HG03064 (cell line): ENCODE data around the gene PMS2.
"Not testable (repeated sequence)": the region's sequence is repeated elsewhere in the genome, so short reads cannot be mapped to it uniquely, and the experiment has no call there.

Experiments
- ATAC-seq: cut with Tn5 transposase; IDR thresholded peaks from one replicate; pipeline ENCODE4 v1.9.1; 2021; ENCODE audit warnings: low read depth; ENCODE audit not compliant: unreplicated experiment

The PMS2 gene

GRCh38 chr7:6015917-6016652 lies 7.2 kb upstream of the PMS2 start:
- no peak for ATAC-seq

GRCh38 chr7:6012355-6013104 lies 3.7 kb upstream of the PMS2 start:
- no peak for ATAC-seq

GRCh38 chr7:6011541-6011940 lies 2.7 kb upstream of the PMS2 start:
- ATAC-seq = no peak

- ATAC-seq = not testable (repeated sequence)
These were observed 1.5 kb upstream of the PMS2 start for GRCh38 chr7:6010370-6010769.

- not testable (repeated sequence) for ATAC-seq
These were observed 836 bp downstream of the PMS2 start for GRCh38 chr7:6007835-6008590.

GRCh38 chr7:6007386-6007785 lies 1.5 kb downstream of the PMS2 start:
- no peak for ATAC-seq

GRCh38 chr7:5997210-5997808 lies 11.5 kb downstream of the PMS2 start:
- no peak for ATAC-seq

GRCh38 chr7:5987061-5987460 lies 21.8 kb downstream of the PMS2 start:
- ATAC-seq = not testable (repeated sequence)

- not testable (repeated sequence) for ATAC-seq
These were observed 29.1 kb downstream of the PMS2 start for GRCh38 chr7:5979680-5980314.

- not testable (repeated sequence) for ATAC-seq
These were observed 35.3 kb downstream of the PMS2 start for GRCh38 chr7:5973580-5973979.

GRCh38 chr7:5970347-5970911 lies 38.4 kb downstream of the PMS2 start, which contains the start of gene RSPH10B:
RSPH10B (minus strand) TSS chr7:5970689; CDS start chr7:5967116, 3,573 bp downstream.
- ATAC-seq = not testable (repeated sequence)

GRCh38 chr7:5963810-5964209 lies 45.0 kb downstream of the PMS2 start:
- not testable (repeated sequence) for ATAC-seq

- ATAC-seq = not testable (repeated sequence)
These were observed 45.6 kb downstream of the PMS2 start for GRCh38 chr7:5963205-5963604.

- ATAC-seq = not testable (repeated sequence)
These were observed 73.9 kb downstream of the PMS2 start for GRCh38 chr7:5934945-5935450.

- not testable (repeated sequence) for ATAC-seq
These were observed 76.8 kb downstream of the PMS2 start for GRCh38 chr7:5931905-5932644.

GRCh38 chr7:5931250-5931649 lies 77.6 kb downstream of the PMS2 start:
- ATAC-seq = not testable (repeated sequence)

- not testable (repeated sequence) for ATAC-seq
These were observed 78.6 kb downstream of the PMS2 start for GRCh38 chr7:5930290-5930689.

- ATAC-seq = not testable (repeated sequence)
These were observed 82.5 kb downstream of the PMS2 start for GRCh38 chr7:5926263-5926870.
